Ishikawa (cell line): ENCODE data around the gene WDR48.

ENCODE experiments used
- CEBPB ChIP-seq: IDR thresholded peaks from 2 replicates; pipeline ENCODE4 v1.6.1; 2012
- CREB1 ChIP-seq: IDR thresholded peaks from 2 replicates; pipeline ENCODE4 v1.6.1; 2012; ENCODE audit warnings: low read depth
- EGR1 ChIP-seq: IDR thresholded peaks from 2 replicates; pipeline ENCODE4 v1.6.1; 2012
- EP300 ChIP-seq: IDR thresholded peaks from 2 replicates; pipeline ENCODE4 v1.6.1; 2012; ENCODE audit warnings: borderline replicate concordance
- FOXM1 ChIP-seq: IDR thresholded peaks from 2 replicates; pipeline ENCODE4 v1.6.1; 2012; ENCODE audit warnings: low read depth, borderline replicate concordance
- NFIC ChIP-seq: IDR thresholded peaks from 2 replicates; pipeline ENCODE4 v1.6.1; 2012
- RAD21 ChIP-seq: IDR thresholded peaks from 2 replicates; pipeline ENCODE4 v1.6.1; 2012; ENCODE audit warnings: low read depth
- TAF1 ChIP-seq: IDR thresholded peaks from 2 replicates; pipeline ENCODE4 v1.6.1; 2012; ENCODE audit warnings: low read depth, mild to moderate bottlenecking
- TCF12 ChIP-seq: IDR thresholded peaks from 2 replicates; pipeline ENCODE4 v1.6.1; 2012; ENCODE audit warnings: low read depth
- TEAD4 ChIP-seq: IDR thresholded peaks from 2 replicates; pipeline ENCODE4 v1.6.1; 2012
- YY1 ChIP-seq: IDR thresholded peaks from 2 replicates; pipeline ENCODE4 v1.6.1; 2012; ENCODE audit warnings: low read depth
- ZBTB7A ChIP-seq: IDR thresholded peaks from 2 replicates; pipeline ENCODE4 v1.6.1; 2012; ENCODE audit warnings: low read depth
- TF ChIP-seq, protein P1 (sequence below): IDR thresholded peaks from 2 replicates; pipeline ENCODE4 v1.6.1; 2012
- TF ChIP-seq, protein P2 (sequence below): IDR thresholded peaks from 2 replicates; pipeline ENCODE4 v1.6.1; 2012
- TF ChIP-seq, protein P3 (sequence below): IDR thresholded peaks from 2 replicates; pipeline ENCODE4 v1.6.1; 2012; ENCODE audit warnings: low read depth, mild to moderate bottlenecking

WDR48 gene

DNA sequence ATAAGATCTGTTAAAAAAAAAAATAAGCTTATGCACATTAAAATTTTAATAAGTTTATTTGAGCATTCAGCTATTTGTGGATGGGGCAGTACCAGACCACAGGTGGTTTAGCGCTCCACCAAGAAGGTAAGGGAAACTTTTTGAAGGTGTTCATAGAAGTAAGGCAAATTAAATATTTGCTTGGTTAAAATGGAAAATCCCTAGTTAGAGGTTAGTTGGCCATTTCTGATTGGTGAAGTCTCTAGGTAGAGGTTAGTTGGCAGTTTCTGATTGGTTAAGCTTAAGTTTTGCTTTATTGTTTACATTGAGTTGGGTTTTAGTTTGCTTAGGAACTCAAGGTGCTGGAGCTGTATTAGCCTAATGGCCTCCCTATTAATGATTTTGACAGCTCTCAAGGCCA is 30.8 kb upstream of the WDR48 start:
- no peak for TF ChIP-seq ZBTB7A
- no peak for TF ChIP-seq FOXM1
- TF ChIP-seq CEBPB = no peak
- TF ChIP-seq, protein P1, sequence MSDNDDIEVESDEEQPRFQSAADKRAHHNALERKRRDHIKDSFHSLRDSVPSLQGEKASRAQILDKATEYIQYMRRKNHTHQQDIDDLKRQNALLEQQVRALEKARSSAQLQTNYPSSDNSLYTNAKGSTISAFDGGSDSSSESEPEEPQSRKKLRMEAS = no peak
- TF ChIP-seq EGR1 = no peak
- no peak for TF ChIP-seq EP300
- TF ChIP-seq YY1 = no peak
- no peak for TF ChIP-seq RAD21

DNA sequence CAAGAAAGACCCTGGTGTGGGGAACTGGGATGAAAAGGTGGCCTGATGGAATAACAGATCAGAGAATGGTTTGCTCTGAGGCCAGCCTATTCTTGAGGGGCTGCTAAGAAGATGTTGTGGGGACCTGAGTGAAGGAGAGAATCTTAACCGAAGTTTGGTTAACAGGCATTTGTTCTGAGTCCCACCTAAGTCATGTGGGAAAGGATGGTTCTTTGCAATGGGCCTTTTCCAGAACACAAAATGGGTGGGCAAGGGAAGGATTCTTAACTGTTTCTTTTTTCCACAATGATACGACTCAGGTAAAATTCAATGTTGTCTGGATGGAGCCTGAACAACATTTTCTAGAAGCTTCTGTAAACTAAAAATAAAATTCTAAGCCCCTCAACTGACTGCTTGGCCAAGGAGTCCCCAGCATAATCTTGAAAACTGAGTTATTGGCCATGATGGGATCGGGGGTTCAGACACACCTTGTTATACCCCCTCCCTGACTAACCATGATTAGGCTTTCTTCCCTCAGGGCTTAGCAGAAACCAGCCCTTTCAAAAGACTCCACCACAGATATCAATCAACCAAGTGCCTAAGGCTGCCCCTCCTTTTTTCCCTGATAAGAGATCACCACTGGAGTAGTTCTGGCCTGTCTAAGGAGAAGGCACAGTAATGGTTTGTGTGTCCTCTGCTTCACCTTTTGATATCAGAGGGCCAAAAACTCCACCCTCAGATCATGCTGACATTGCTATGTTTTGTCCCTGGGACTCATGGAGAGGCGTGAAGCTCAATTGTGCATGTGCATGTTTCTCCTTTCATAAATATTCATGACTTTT is 30.1 kb upstream of the WDR48 start:
- no peak for TF ChIP-seq EP300
- TF ChIP-seq, protein P2, sequence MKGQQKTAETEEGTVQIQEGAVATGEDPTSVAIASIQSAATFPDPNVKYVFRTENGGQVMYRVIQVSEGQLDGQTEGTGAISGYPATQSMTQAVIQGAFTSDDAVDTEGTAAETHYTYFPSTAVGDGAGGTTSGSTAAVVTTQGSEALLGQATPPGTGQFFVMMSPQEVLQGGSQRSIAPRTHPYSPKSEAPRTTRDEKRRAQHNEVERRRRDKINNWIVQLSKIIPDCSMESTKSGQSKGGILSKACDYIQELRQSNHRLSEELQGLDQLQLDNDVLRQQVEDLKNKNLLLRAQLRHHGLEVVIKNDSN = no peak
- no peak for TF ChIP-seq EGR1
- no peak for TF ChIP-seq RAD21
- TF ChIP-seq CREB1 = no peak
- TF ChIP-seq TAF1 = no peak
- TF ChIP-seq, protein P3, sequence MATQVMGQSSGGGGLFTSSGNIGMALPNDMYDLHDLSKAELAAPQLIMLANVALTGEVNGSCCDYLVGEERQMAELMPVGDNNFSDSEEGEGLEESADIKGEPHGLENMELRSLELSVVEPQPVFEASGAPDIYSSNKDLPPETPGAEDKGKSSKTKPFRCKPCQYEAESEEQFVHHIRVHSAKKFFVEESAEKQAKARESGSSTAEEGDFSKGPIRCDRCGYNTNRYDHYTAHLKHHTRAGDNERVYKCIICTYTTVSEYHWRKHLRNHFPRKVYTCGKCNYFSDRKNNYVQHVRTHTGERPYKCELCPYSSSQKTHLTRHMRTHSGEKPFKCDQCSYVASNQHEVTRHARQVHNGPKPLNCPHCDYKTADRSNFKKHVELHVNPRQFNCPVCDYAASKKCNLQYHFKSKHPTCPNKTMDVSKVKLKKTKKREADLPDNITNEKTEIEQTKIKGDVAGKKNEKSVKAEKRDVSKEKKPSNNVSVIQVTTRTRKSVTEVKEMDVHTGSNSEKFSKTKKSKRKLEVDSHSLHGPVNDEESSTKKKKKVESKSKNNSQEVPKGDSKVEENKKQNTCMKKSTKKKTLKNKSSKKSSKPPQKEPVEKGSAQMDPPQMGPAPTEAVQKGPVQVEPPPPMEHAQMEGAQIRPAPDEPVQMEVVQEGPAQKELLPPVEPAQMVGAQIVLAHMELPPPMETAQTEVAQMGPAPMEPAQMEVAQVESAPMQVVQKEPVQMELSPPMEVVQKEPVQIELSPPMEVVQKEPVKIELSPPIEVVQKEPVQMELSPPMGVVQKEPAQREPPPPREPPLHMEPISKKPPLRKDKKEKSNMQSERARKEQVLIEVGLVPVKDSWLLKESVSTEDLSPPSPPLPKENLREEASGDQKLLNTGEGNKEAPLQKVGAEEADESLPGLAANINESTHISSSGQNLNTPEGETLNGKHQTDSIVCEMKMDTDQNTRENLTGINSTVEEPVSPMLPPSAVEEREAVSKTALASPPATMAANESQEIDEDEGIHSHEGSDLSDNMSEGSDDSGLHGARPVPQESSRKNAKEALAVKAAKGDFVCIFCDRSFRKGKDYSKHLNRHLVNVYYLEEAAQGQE = no peak
- no peak for TF ChIP-seq FOXM1
- TF ChIP-seq CEBPB = no peak
- no peak for TF ChIP-seq TEAD4
- no peak for TF ChIP-seq ZBTB7A
- TF ChIP-seq, protein P1 = no peak
- TF ChIP-seq TCF12 = no peak
- TF ChIP-seq NFIC = no peak
- no peak for TF ChIP-seq YY1

DNA sequence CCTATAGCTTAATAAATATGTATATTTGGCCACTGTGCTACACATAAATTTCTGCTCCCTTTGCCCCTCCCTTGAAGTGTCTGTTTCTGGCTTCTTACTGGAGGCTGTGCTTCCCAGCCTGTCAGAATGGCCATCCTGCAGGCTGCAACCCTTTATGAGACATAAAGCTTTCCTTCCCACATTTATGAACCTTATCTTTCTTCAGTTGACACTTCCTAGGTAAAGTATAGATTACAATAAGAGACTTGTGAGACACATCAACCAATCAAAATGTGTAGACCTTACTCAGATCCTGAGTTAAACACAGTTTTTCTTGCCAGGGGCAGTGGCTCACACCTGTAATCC is 29.6 kb upstream of the WDR48 start:
- TF ChIP-seq EGR1 (no peak), TAF1 (no peak), RAD21 (no peak), CREB1 (no peak)
- TF ChIP-seq, protein P2 = no peak

DNA sequence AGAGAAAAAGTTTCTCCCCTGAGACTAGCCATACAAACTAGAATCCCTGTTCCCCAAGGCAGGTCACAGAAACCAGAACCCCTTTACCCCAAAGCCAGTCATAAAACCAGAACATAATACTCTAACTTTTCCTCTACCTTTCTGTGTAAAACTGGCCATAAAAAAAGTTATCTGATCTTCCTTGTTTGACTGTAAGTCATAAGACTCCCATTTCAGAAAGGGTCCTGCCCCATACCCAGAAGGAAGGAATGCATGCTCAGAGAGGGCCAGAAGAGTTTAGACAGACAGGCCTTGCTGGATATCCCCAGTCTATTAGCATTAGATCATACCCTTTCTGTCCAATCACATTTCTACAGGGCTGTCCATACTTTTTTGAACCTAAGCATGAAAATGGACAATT is 27.3 kb upstream of the WDR48 start:
- TF ChIP-seq ZBTB7A (no peak), TCF12 (no peak), TEAD4 (no peak), RAD21 (no peak), EP300 (no peak), EGR1 (no peak), TAF1 (no peak), CREB1 (no peak), CEBPB (no peak), YY1 (no peak), NFIC (no peak), FOXM1 (no peak)
- TF ChIP-seq, protein P1 = no peak
- TF ChIP-seq, protein P3 = no peak
- TF ChIP-seq, protein P2 = no peak

DNA sequence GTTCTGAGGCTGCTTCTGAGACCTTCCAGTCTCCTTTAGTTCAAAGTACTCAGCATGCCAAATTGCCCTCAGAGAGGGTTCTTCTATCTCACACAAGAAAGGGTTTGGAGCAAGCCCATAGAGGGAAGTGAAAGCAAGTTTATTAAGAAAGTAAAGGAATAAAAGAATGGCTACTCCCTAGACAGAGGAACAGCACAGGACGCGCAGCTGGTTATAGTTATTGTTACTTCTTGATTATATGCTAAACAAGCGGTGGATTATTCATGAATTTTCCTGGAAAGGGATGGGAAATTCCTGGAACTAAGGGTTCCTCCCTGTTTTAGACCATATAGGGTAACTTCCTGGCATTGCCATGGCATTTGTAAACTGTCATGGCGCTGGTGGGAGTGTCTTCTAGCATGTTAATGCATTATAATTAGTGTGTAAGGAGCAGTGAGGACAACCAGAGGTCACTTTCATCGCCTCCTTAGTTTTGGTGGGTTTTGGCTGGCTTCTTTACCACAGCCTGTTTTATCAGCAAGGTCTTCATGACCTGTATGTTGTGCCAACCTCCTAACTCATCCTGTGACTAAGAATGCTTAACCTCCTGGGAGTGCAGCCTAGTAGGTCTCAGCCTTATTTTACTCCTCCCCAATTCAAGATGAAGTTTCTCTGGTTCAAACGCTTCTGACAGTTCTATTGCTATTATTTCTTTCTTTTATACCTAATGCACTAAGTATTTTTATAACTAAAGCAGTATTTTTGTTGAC is 26.4 kb upstream of the WDR48 start:
- TF ChIP-seq CREB1 (no peak), YY1 (no peak)
